HepG2 (cell line): Measurements from ENCODE around the gene SLC15A3. TPM values are rescaled to one million over a fixed set of nuclear protein-coding genes. Genes with fewer than 3 reads are reported as not detected.

ENCODE experiments used
- ATAC-seq: fragments of 200-7000 bp; cut with Tn5 transposase; 3 replicates; pipeline ENCODE4 v1.9.1; 2020; ENCODE audit warnings: mild to moderate bottlenecking, moderate library complexity
- BruUV-seq: library from RNA; stranded (reverse); fragments of 400-500 nt; replicated peaks from 2 replicates; lab custom pipeline; 2021; lab: Mats Ljungman, UMichigan
- CTCF ChIA-PET: fragments of 300-600 bp; formaldehyde crosslinking; extraction: SDS; loops from one replicate; lab custom pipeline; 2021; ENCODE audit warnings: low total read pairs, inconsistent platforms, low intra/inter-chr PET ratio; lab: Yijun Ruan, JAX
- POLR2A ChIA-PET: fragments of 350-600 bp; sonication (Branson Sonifier 250); formaldehyde crosslinking; loops from one replicate; lab custom pipeline; 2020; ENCODE audit warnings: antibody characterized with exemption, inconsistent platforms; lab: Yijun Ruan, JAX
- DNase-seq: peaks from one replicate; pipeline ENCODE4 v3.0.0-alpha.2; 2015; ENCODE audit warnings: low spot score
- FAIRE-seq: peaks from 3 replicates; lab custom pipeline; 2011; peaks lifted over from hg19 to GRCh38; lab: Jason Lieb, UNC
- H2AFZ ChIP-seq: one replicate; pipeline ENCODE4 v1.6.1; 2011; ENCODE audit warnings: low read length, inconsistent platforms
- H3K27ac ChIP-seq: fragments of 300-600 bp; 3 replicates; pipeline ENCODE4 v1.8.0; 2011; ENCODE audit warnings: mixed run types, mild to moderate bottlenecking, mixed read lengths, low read length, inconsistent platforms; ENCODE audit not compliant: insufficient read depth; ENCODE audit errors: extremely low read length
- H3K27me3 ChIP-seq, 2 experiments: fragments of 200-600 bp in 1 of 2; 2 replicates in 1 of 2; 3 replicates in 1 of 2; pipeline versions ENCODE4 v1.6.0 to v1.8.0; 2011; ENCODE audit warnings: low read length in 2 of 2, mild to moderate bottlenecking in 2 of 2, moderate library complexity in 2 of 2, inconsistent platforms in 1 of 2; ENCODE audit not compliant: insufficient read depth in 2 of 2, control insufficient read depth in 1 of 2
- H3K36me3 ChIP-seq, 2 experiments: fragments of 200-600 bp in 1 of 2; replicated peaks in 1 of 2; 2 replicates in 1 of 2; 3 replicates in 1 of 2; pipeline versions ENCODE4 v1.5.1 to v1.8.0; 2011; ENCODE audit warnings: low read length in 2 of 2, inconsistent platforms in 1 of 2; ENCODE audit not compliant: insufficient read depth in 2 of 2, control insufficient read depth in 1 of 2
- H3K4me1 ChIP-seq: 2 replicates; pipeline ENCODE4 v1.5.1; 2012; ENCODE audit warnings: low read length, inconsistent platforms; ENCODE audit not compliant: insufficient read depth
- H3K4me2 ChIP-seq: 2 replicates; pipeline ENCODE4 v1.6.0; 2011; ENCODE audit warnings: low read depth, low read length, inconsistent platforms
- H3K4me3 ChIP-seq, 3 experiments: fragments of 200-600 bp in 1 of 3; sonication (generic), shearing (Covaris generic) in 1 of 3; replicated peaks in 1 of 3; 2 replicates each; pipeline ENCODE4 v1.5.1; 2011 to 2016; ENCODE audit warnings: low read length in 3 of 3, inconsistent platforms in 2 of 3, low read depth in 2 of 3, mild to moderate bottlenecking in 2 of 3, control low read depth in 1 of 3, mixed read lengths in 1 of 3; ENCODE audit not compliant: insufficient read depth in 1 of 3
- H3K79me2 ChIP-seq: one replicate; pipeline ENCODE4 v1.6.1; 2011; ENCODE audit warnings: low read length, inconsistent platforms; ENCODE audit not compliant: insufficient read depth
- H3K9ac ChIP-seq: 2 replicates; pipeline ENCODE4 v1.6.0; 2011; ENCODE audit warnings: mild to moderate bottlenecking, low read depth, low read length, inconsistent platforms; ENCODE audit not compliant: insufficient read depth
- H3K9me3 ChIP-seq: 2 replicates; pipeline ENCODE4 v1.5.1; 2012; ENCODE audit warnings: mild to moderate bottlenecking, low read length
- H4K20me1 ChIP-seq: 2 replicates; pipeline ENCODE4 v1.6.0; 2011; ENCODE audit warnings: inconsistent platforms, mild to moderate bottlenecking, low read length, moderate library complexity; ENCODE audit not compliant: insufficient read depth
- AGO2 ChIP-seq: fragments of 200-400 bp; formaldehyde crosslinking; optimal IDR thresholded peaks from 2 replicates; pipeline ENCODE3; 2017; ENCODE audit warnings: mild to moderate bottlenecking, low read depth, low read length, moderate library complexity
- CCDC6 ChIP-seq: sonication (generic); formaldehyde crosslinking; IDR thresholded peaks from 2 replicates; pipeline ENCODE4 v1.8.1; 2022; ENCODE audit warnings: mild to moderate bottlenecking, missing genetic modification reagents, moderate library complexity
- ELF3 ChIP-seq: IDR thresholded peaks from 2 replicates; pipeline ENCODE4 v1.6.1; 2016; ENCODE audit warnings: missing genetic modification reagents, missing compliant biosample characterization
- NR2F6 ChIP-seq, 2 experiments: IDR thresholded peaks; 2 replicates each; pipeline ENCODE4 v1.6.1; 2016; ENCODE audit warnings: antibody characterized with exemption in 1 of 2, mild to moderate bottlenecking in 1 of 2
- RBFOX2 ChIP-seq: fragments of 200-400 bp; formaldehyde crosslinking; IDR thresholded peaks from 2 replicates; pipeline ENCODE4 v1.6.1; 2017; ENCODE audit warnings: low read depth, mild to moderate bottlenecking, low read length
- RCOR2 ChIP-seq: IDR thresholded peaks from 2 replicates; pipeline ENCODE4 v1.6.1; 2016; ENCODE audit warnings: missing biosample characterization, missing genetic modification reagents
- SALL1 ChIP-seq: sonication (generic); formaldehyde crosslinking; IDR thresholded peaks from 2 replicates; pipeline ENCODE4 v1.8.0; 2022; ENCODE audit warnings: mild to moderate bottlenecking, missing genetic modification reagents
- SIN3B ChIP-seq: fragments of 150-350 bp; IDR thresholded peaks from 2 replicates; pipeline ENCODE4 v1.6.1; 2014; ENCODE audit warnings: low read length
- SOX6 ChIP-seq, 2 experiments: fragments of 450-650 bp in 1 of 2; sonication (generic) in 1 of 2; formaldehyde crosslinking in 1 of 2; IDR thresholded peaks; 2 replicates each; pipeline versions ENCODE4 v1.4.0 to v1.6.1; 2017 to 2020; ENCODE audit warnings: antibody characterized with exemption in 1 of 2, mild to moderate bottlenecking in 1 of 2, missing genetic modification reagents in 1 of 2
- ZMYM2 ChIP-seq: sonication (generic); formaldehyde crosslinking; IDR thresholded peaks from 2 replicates; pipeline ENCODE4 v1.8.0; 2022; ENCODE audit warnings: mild to moderate bottlenecking, missing genetic modification reagents
- WGBS: methylation state at CpG from one replicate; pipeline ENCODE4 v1.1.6; 2017; ENCODE audit warnings: low lambda C conversion rate; 5-methylcytosine and 5-hydroxymethylcytosine counted together
- in situ Hi-C: cut with HindIII; loops from 2 replicates; pipeline ENCODE4 v1.10.0; 2017; ENCODE audit warnings: low pct_unique_long_range_greater_than_20kb; ENCODE audit not compliant: extremely low pct_ligation_motif_present
- intact Hi-C: fragments of 100-400 bp; cut with micrococcal nuclease; formaldehyde crosslinking; loops from one replicate; pipeline ENCODE4 v1.10.0; 2022; ENCODE audit not compliant: unreplicated experiment
- polyA plus RNA-seq, 8 experiments: library from polyadenylated mRNA; depleted of rRNA in 3 of 8; stranded (reverse) in 7 of 8; unstranded in 1 of 8; fragments of >200 nt; fragmentation: Illumina TruSeq in 4 of 8; extraction: Trizol in 4 of 8; gene quantifications; 2 replicates each; pipeline versions ENCODE4 v1.2.1 to v1.2.3, GENCODE V29; 2011 to 2016; ENCODE audit warnings: low read depth in 4 of 8, missing spikeins in 1 of 8, mixed read lengths in 1 of 8; ENCODE audit not compliant: insufficient read depth in 1 of 8
- total RNA-seq, 5 experiments: library from RNA; depleted of rRNA; stranded (reverse); fragments of >200 nt; fragmentation: Illumina TruSeq; extraction: Trizol; gene quantifications; 2 replicates each; pipeline ENCODE4 v1.2.3, GENCODE V29; 2016; ENCODE audit warnings: low read depth in 1 of 5
- TF ChIP-seq, protein P1 (sequence below): sonication (generic); formaldehyde crosslinking; IDR thresholded peaks from 2 replicates; pipeline ENCODE4 v1.8.0; 2022; ENCODE audit warnings: missing genetic modification reagents, mild to moderate bottlenecking, inconsistent platforms, borderline replicate concordance
- TF ChIP-seq, protein P2 (sequence below): sonication (generic); formaldehyde crosslinking; IDR thresholded peaks from 2 replicates; pipeline ENCODE4 v1.8.1; 2023; ENCODE audit warnings: missing genetic modification reagents, inconsistent platforms, borderline replicate concordance

SLC15A3 gene
- total and polyA plus RNA-seq, 2 of the 13 experiments (the other 11 are each of a cell fraction or from before 2014, with no cell fraction given), result 0.45 to 0.77 TPM

DNA sequence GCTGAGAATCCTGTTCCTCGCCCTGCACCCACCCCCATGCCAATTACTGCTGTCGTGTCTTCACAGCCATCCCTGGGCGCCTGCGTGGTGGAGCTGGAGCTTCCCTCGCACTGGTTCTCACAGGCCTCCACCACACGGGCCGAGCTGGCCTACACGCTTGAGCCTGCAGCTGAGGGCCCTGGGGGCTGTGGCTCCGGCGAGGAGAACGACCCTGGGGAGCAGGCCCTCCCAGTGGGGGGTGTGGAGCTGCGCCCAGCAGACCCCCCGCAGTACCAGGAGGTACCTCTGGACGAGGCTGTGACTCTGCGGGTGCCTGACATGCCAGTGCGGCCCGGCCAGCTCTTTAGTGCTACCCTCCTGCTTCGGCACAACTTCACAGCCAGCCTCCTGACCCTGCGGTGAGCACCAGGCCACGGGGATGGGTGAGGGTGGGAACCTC is 23.4 kb downstream of the SLC15A3 start:
- no peak overlapping the region for H3K27ac ChIP-seq
- FAIRE-seq (no peak), ATAC-seq (no peak), DNase-seq (no peak)
- TF ChIP-seq, protein P1, sequence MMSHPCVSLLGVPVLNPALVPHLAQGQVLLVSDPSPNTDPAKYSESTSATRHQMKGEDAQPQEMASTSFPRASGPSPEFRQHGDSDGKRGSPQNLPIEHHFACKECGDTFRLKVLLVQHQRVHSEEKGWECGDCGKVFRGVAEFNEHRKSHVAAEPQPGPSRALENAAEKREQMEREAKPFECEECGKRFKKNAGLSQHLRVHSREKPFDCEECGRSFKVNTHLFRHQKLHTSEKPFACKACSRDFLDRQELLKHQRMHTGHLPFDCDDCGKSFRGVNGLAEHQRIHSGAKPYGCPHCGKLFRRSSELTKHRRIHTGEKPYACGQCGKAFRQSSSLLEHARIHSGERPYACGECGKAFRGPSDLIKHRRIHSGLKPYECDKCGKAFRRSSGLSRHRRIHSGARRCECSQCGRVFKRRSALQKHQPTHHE (CRISPR knock-in tag), result no peak
- TF ChIP-seq ZMYM2 (CRISPR knock-in tag) (no peak), SOX6 (IDR thresholded peaks at IDR 0.05) (no peak), SOX6 (CRISPR knock-in tag; IDR thresholded peaks at IDR 0.05) (no peak), AGO2 (peak; percentile 30), NR2F6 (IDR thresholded peaks at IDR 0.05) (no peak), NR2F6 (CRISPR knock-in tag; IDR thresholded peaks at IDR 0.05) (no peak), CCDC6 (CRISPR knock-in tag) (no peak), SIN3B (no peak), ELF3 (CRISPR knock-in tag) (no peak), RCOR2 (CRISPR knock-in tag) (no peak), SALL1 (CRISPR knock-in tag) (no peak), RBFOX2 (0 out of 2 replicates have a peak, but pooled peaks have one; percentile 21)
- TF ChIP-seq, protein P2, sequence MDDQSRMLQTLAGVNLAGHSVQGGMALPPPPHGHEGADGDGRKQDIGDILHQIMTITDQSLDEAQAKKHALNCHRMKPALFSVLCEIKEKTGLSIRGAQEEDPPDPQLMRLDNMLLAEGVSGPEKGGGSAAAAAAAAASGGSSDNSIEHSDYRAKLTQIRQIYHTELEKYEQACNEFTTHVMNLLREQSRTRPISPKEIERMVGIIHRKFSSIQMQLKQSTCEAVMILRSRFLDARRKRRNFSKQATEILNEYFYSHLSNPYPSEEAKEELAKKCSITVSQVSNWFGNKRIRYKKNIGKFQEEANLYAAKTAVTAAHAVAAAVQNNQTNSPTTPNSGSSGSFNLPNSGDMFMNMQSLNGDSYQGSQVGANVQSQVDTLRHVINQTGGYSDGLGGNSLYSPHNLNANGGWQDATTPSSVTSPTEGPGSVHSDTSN (CRISPR knock-in tag), result no peak
- no TSS peak for BruUV-seq
- 97% methylated on average over 7 of the region's 20 CpGs for WGBS
- H3K79me2 ChIP-seq, result no peaks in the 10 kb centered on the region
- ChIA-PET CTCF (no interaction called here), POLR2A (no interaction called here)
- peaks cover 28% of the 10 kb centered on the region for H3K4me1 ChIP-seq
- no peak overlapping the region for H3K4me3 ChIP-seq
- intact Hi-C loops, result no loop called here
- H3K9me3 ChIP-seq, result no peaks in the 10 kb centered on the region
- in situ Hi-C loops, result no loop called here
- H3K9ac ChIP-seq, result no peak overlapping the region
- H4K20me1 ChIP-seq, result no peaks in the 10 kb centered on the region
- H2AFZ ChIP-seq, result no peak overlapping the region
- H3K27me3 ChIP-seq, result no peaks in the 10 kb centered on the region
- peaks cover 3 to 4% of the 10 kb centered on the region in 2 experiments; a peak in 3 of 5 replicates for H3K36me3 ChIP-seq
- H3K4me2 ChIP-seq, result no peak overlapping the region
